Neural progenitor cell (in vitro differentiated cells): ENCODE measurements around the gene DGCR6L. TPM values are rescaled to one million over a fixed set of nuclear protein-coding genes. Genes with fewer than 3 reads are reported as not detected.
"Not testable (repeated sequence)": the region's sequence is repeated elsewhere in the genome, so short reads cannot be mapped to it uniquely, and the experiment has no call there.

Experiments
- DNase-seq: peaks from one replicate; pipeline ENCODE4 v3.0.0-alpha.2; 2016; ENCODE audit warnings: low spot score
- H2AFZ ChIP-seq: fragments of 200-600 bp; sonication (generic); replicated peaks from 2 replicates; pipeline ENCODE4 v1.6.1; 2016; ENCODE audit warnings: antibody characterized with exemption
- H3F3A ChIP-seq: fragments of 200-600 bp; sonication (generic); 2 replicates; pipeline ENCODE4 v1.6.1; 2016; ENCODE audit warnings: antibody characterized with exemption, low read depth
- H3K27ac ChIP-seq: fragments of 200-600 bp; sonication (generic); 2 replicates; pipeline ENCODE4 v1.5.1; 2016; ENCODE audit warnings: mild to moderate bottlenecking
- H3K27me3 ChIP-seq: fragments of 200-600 bp; sonication (generic); 2 replicates; pipeline ENCODE4 v1.6.1; 2016; ENCODE audit warnings: mild to moderate bottlenecking, moderate library complexity
- H3K36me3 ChIP-seq: fragments of 200-600 bp; sonication (generic); 2 replicates; pipeline ENCODE4 v1.5.1; 2016
- H3K4me1 ChIP-seq: fragments of 200-600 bp; sonication (generic); 2 replicates; pipeline ENCODE4 v1.6.1; 2016; ENCODE audit warnings: mixed run types
- H3K4me2 ChIP-seq: fragments of 200-600 bp; sonication (generic); 2 replicates; pipeline ENCODE4 v1.6.1; 2016
- H3K4me3 ChIP-seq: fragments of 200-600 bp; sonication (generic); 2 replicates; pipeline ENCODE4 v1.5.1; 2016
- H3K79me2 ChIP-seq: fragments of 200-600 bp; sonication (generic); 2 replicates; pipeline ENCODE4 v1.6.1; 2016; ENCODE audit warnings: low read depth
- H3K9ac ChIP-seq: fragments of 200-600 bp; sonication (generic); 2 replicates; pipeline ENCODE4 v1.6.1; 2016
- H3K9me3 ChIP-seq: fragments of 200-600 bp; sonication (generic); 2 replicates; pipeline ENCODE4 v1.5.1; 2016; ENCODE audit warnings: low read depth
- H4K20me1 ChIP-seq: fragments of 200-600 bp; sonication (generic); 2 replicates; pipeline ENCODE4 v1.6.1; 2016; ENCODE audit warnings: low read depth
- H3K27ac Mint-ChIP-seq: 3 replicates; pipeline ENCODE4 v1.8.0; 2021; ENCODE audit warnings: mixed read lengths
- H3K27me3 Mint-ChIP-seq: 2 replicates; pipeline ENCODE4 v1.8.0; 2022; ENCODE audit warnings: low read depth, mild to moderate bottlenecking, inconsistent platforms, moderate library complexity, mixed read lengths; ENCODE audit not compliant: insufficient read depth
- H3K36me3 Mint-ChIP-seq: 3 replicates; pipeline ENCODE4 v1.8.0; 2021; ENCODE audit warnings: mixed read lengths
- H3K4me1 Mint-ChIP-seq: 3 replicates; pipeline ENCODE4 v1.8.0; 2021; ENCODE audit warnings: mixed read lengths
- H3K4me3 Mint-ChIP-seq: 3 replicates; pipeline ENCODE4 v1.8.0; 2021; ENCODE audit warnings: mild to moderate bottlenecking, moderate library complexity, mixed read lengths
- H3K9me3 Mint-ChIP-seq: 3 replicates; pipeline ENCODE4 v1.8.0; 2020; ENCODE audit warnings: mixed read lengths
- EZH2 ChIP-seq: fragments of 200-600 bp; sonication (generic); IDR thresholded peaks from 2 replicates; pipeline ENCODE4 v1.6.1; 2017; ENCODE audit warnings: antibody characterized with exemption, mild to moderate bottlenecking, moderate library complexity
- EZH2phosphoT487 ChIP-seq: fragments of 200-600 bp; sonication (generic); IDR thresholded peaks from 2 replicates; pipeline ENCODE4 v1.6.1; 2017; ENCODE audit warnings: antibody characterized with exemption
- total RNA-seq: library from RNA; depleted of rRNA; stranded (reverse); fragments of >200 nt; gene quantifications from 2 replicates; pipeline ENCODE4 v1.2.3, GENCODE V29; 2015; ENCODE audit warnings: low replicate concordance
- TF ChIP-seq, protein P1 (sequence below): fragments of 200-600 bp; sonication (generic); IDR thresholded peaks from 2 replicates; pipeline ENCODE4 v1.5.1; 2017; ENCODE audit warnings: antibody characterized with exemption, mild to moderate bottlenecking

DGCR6L gene
- total RNA-seq = 22.3 and 59.2 TPM in 2 replicates

DNA sequence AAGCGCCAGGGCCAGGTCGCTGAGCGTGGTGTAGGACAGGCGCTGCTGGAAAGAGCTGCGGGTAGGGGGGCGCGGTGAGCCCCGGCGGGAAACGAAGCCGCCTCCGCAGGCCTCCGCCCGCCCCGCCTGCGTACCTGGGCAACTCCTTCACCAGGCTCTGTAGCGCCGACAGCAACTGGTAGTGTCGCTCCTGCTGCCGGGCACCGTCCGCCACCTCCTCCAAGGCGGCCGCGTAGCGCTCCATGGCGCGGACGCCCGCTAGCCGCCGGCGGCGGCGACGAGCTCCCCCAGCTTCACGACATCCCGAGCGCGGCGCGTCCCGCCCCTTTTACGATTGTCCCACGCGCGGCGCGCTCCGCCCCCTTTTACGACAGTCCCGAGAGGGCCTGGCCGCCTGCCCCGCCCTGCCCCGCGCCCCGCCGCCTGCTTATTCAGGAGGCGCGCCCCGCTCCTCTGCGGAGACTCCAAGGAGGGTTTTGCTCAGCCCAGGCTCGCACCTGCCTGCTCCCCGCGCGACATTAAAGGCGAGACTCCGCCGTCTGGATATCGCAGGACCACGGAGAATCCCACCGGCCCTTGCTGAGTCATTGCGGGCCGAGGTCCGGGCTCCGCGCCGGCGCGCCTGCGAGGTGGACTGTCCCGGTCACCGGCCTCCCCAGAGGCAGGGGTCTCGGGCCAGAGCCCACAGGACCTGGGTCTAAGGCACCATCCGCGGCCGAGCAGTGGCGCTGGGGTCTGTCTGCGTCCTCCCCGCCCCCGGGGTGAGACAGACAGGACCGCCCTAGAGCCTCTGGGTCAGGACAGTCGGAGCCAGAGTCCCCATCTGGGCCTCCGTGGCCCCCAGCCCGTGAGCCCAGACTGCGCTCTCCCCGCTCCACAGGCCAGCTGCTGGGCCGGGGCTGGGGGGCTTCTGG is at the start of gene DGCR6L:
Gene DGCR6L, minus strand, starts transcription at position 316 of the 914 bp plus-strand sequence. Its CDS starts 72 bp downstream, at position 244.
- peak within 1 kb of the TSS; percentile 95 for H3K4me3 Mint-ChIP-seq
- peak within 1 kb of the TSS; percentile 56 for H3K9ac ChIP-seq
- H4K20me1 ChIP-seq = peaks cover 44% of the 10 kb centered on the region
- H3K4me2 ChIP-seq = peak within 1 kb of the TSS; percentile 90
- H3K9me3 ChIP-seq = no peaks in the 10 kb centered on the region
- H3K4me1 ChIP-seq = peaks cover 12% of the 10 kb centered on the region
- H3K27ac ChIP-seq = no peak within 1 kb of the TSS
- H3K4me3 ChIP-seq = peak within 1 kb of the TSS; percentile 91
- peaks cover 41% of the 10 kb centered on the region for H3K4me1 Mint-ChIP-seq
- H3F3A ChIP-seq = peaks cover 15% of the 10 kb centered on the region
- H3K36me3 Mint-ChIP-seq = peaks cover 1% of the 10 kb centered on the region
- H3K79me2 ChIP-seq = peaks cover 25% of the 10 kb centered on the region
- H3K9me3 Mint-ChIP-seq = peaks cover 1% of the 10 kb centered on the region
- DNase-seq = peak; percentile 98
- H3K27me3 ChIP-seq = no peaks in the 10 kb centered on the region
- TF ChIP-seq EZH2 (no peak), EZH2phosphoT487 (no peak)
- TF ChIP-seq, protein P1, sequence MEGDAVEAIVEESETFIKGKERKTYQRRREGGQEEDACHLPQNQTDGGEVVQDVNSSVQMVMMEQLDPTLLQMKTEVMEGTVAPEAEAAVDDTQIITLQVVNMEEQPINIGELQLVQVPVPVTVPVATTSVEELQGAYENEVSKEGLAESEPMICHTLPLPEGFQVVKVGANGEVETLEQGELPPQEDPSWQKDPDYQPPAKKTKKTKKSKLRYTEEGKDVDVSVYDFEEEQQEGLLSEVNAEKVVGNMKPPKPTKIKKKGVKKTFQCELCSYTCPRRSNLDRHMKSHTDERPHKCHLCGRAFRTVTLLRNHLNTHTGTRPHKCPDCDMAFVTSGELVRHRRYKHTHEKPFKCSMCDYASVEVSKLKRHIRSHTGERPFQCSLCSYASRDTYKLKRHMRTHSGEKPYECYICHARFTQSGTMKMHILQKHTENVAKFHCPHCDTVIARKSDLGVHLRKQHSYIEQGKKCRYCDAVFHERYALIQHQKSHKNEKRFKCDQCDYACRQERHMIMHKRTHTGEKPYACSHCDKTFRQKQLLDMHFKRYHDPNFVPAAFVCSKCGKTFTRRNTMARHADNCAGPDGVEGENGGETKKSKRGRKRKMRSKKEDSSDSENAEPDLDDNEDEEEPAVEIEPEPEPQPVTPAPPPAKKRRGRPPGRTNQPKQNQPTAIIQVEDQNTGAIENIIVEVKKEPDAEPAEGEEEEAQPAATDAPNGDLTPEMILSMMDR = no peak
- H2AFZ ChIP-seq = peak within 1 kb of the TSS; percentile 99
- no peaks in the 10 kb centered on the region for H3K36me3 ChIP-seq
- H3K27ac Mint-ChIP-seq = peak within 1 kb of the TSS; percentile 21
- peaks cover 2% of the 10 kb centered on the region for H3K27me3 Mint-ChIP-seq

DNA sequence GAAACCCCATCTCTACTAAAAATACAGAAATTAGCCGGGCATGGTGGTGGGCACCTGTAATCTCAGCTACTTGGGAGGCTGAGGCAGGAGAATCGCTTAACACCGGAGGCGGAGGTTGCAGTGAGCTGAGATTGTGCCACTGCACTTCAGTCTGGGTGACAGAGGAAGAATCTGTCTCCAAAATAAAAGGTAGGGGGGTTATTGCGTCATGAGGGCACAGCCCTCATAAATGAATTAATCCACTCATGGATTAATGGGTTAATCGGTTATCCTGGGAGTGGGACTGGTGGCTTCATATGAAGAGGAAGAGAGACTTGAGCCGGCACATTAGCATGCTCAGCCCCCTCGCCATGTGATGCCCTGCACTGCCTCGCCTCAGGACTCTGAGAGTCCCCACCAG is 49.0 kb upstream of the DGCR6L start:
- H3K27ac Mint-ChIP-seq, H3K4me1 Mint-ChIP-seq, H3K9me3 ChIP-seq, H4K20me1 ChIP-seq, H3K79me2 ChIP-seq, H3F3A ChIP-seq, DNase-seq, H3K4me3 ChIP-seq, H2AFZ ChIP-seq, H3K4me1 ChIP-seq, H3K27ac ChIP-seq, H3K4me2 ChIP-seq, H3K36me3 Mint-ChIP-seq, H3K9ac ChIP-seq, H3K4me3 Mint-ChIP-seq, H3K27me3 Mint-ChIP-seq, H3K36me3 ChIP-seq: not testable (repeated sequence)
- peaks cover 11% of the 10 kb centered on the region for H3K9me3 Mint-ChIP-seq
- peaks cover 15% of the 10 kb centered on the region for H3K27me3 ChIP-seq

DNA sequence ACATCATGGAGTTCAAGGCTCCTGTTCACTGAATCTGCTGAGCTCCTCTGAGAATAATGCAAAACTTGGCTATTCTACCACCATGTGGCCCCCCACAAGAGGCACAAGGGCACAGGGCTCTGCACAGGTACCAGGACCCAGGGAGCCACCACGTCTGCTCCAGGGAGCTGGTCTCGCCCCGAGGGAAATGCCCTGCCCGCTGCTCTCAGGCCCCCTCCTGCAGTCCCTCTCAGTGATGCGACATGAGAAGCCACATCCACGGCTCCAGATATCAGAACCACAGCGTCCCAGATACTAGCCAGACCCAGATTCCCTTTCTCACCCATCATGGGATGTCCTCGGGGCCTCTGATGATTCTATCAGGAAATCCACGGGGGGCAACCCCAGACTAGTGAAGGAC is 47.0 kb upstream of the DGCR6L start:
- not testable (repeated sequence) for H3K4me3 Mint-ChIP-seq, H3K9me3 ChIP-seq, H3F3A ChIP-seq, H3K27ac Mint-ChIP-seq, H3K27ac ChIP-seq, H2AFZ ChIP-seq, H3K9me3 Mint-ChIP-seq, H3K79me2 ChIP-seq, H3K4me3 ChIP-seq, H3K4me1 Mint-ChIP-seq, H3K9ac ChIP-seq, H3K4me1 ChIP-seq, H3K27me3 ChIP-seq, DNase-seq, H3K36me3 Mint-ChIP-seq, H3K27me3 Mint-ChIP-seq, H3K4me2 ChIP-seq, H4K20me1 ChIP-seq, H3K36me3 ChIP-seq

DNA sequence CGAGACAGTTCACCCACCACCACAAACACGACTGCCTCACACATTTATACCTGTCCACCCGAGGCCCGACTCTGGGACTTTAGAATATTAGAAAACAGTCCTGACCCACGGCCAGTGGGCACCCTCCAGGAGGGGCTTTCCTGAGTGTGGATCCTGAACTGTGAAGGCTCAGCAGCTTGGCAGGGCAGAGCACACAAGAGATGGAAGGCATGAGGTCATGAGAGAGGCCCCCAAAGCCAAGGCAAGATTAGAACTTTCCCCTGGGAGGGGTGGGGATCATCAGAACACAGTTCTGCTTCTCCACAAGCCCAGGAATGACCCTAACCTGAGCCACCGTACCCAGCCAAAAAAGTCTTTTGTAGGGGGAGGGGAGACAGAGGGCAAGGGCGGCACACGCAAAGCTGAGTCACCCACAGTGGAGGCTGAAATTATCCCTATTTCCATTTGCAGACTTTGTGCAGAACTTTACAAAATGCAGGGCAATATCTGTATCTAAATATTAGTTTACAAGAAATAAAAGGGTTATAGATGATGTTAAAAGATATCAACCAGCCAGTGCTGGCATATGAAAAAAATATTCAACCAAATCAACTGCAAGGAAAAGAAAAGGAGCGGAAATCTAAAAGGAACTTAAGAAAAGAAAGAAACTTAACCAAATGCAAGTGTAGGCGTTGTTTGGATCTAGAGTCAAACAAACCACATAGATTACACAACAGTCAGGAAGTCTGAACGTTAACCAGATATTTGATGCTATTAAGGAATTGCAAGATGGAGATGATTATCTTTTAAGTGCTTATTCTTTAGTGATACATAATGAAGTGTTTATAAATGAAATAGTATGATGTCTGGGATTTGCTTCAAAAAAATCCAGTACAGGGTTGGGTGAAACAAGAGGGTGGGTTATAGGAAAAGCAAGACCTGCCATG is 44.7 kb upstream of the DGCR6L start:
- H3F3A ChIP-seq, H3K27ac Mint-ChIP-seq: not testable (repeated sequence)

DNA sequence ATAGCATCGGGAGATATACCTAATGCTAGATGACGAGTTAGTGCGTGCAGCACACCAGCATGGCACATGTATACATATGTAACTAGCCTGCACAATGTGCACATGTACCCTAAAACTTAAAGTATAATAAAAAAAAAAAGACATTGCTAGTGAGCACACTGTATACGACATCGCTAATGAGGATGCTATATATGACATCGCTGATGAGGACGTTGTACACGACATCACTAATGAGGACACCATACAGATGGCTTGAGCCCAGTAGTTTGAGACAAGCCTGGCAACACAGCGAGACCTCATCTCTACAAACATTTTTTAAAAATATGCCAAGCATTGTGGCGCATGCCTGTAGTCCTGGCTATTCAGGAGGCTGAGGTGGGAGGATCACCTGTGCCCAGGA is 42.5 kb upstream of the DGCR6L start:
- not testable (repeated sequence) for H3K9me3 Mint-ChIP-seq, H3K4me1 ChIP-seq, H3K4me1 Mint-ChIP-seq, H3F3A ChIP-seq, H2AFZ ChIP-seq, H3K27ac ChIP-seq, H3K36me3 ChIP-seq, H3K27me3 ChIP-seq, H3K4me3 ChIP-seq, H3K4me3 Mint-ChIP-seq, DNase-seq, H3K9me3 ChIP-seq, H3K4me2 ChIP-seq, H3K36me3 Mint-ChIP-seq, H3K9ac ChIP-seq, H3K79me2 ChIP-seq, H3K27me3 Mint-ChIP-seq, H4K20me1 ChIP-seq, H3K27ac Mint-ChIP-seq

More for the DNA sequence above, 44.7 kb upstream of the DGCR6L start:
- H3K9ac ChIP-seq, H3K36me3 ChIP-seq, H3K9me3 ChIP-seq, H3K9me3 Mint-ChIP-seq, H3K4me2 ChIP-seq, H3K4me3 ChIP-seq, H3K36me3 Mint-ChIP-seq, H3K27me3 Mint-ChIP-seq, H3K27ac ChIP-seq, DNase-seq, H3K27me3 ChIP-seq, H3K4me3 Mint-ChIP-seq, H3K4me1 ChIP-seq, H2AFZ ChIP-seq, H4K20me1 ChIP-seq, H3K4me1 Mint-ChIP-seq, H3K79me2 ChIP-seq: not testable (repeated sequence)

DNA sequence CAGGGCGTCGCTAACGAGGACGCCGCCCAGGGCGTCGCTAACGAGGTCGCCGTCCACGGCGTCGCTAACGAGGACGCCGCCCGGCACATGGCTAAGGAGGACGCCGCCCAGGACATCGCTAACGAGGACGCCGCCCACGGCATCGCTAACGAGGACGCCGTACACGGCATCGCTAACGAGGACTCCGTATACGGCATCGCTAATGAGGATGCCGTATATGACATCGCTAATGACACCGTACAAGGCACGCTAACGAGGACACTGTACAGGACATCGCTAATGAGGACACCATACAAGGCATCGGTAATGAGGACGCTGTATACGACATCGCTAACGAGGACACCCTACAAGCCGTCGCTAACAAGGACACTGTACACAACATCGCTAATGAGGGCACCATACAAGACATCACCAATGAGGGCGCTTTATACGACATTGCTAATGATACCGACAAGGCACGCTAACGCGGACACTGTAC is 41.9 kb upstream of the DGCR6L start:
- H3K36me3 Mint-ChIP-seq, H2AFZ ChIP-seq, H3K27ac ChIP-seq, H3K4me3 Mint-ChIP-seq, DNase-seq, H3K9me3 Mint-ChIP-seq, H3K36me3 ChIP-seq, H3K4me1 Mint-ChIP-seq, H3K9me3 ChIP-seq, H3K27me3 Mint-ChIP-seq, H3K4me2 ChIP-seq, H4K20me1 ChIP-seq, H3K9ac ChIP-seq, H3K4me1 ChIP-seq, H3K27ac Mint-ChIP-seq, H3K4me3 ChIP-seq, H3K27me3 ChIP-seq, H3F3A ChIP-seq, H3K79me2 ChIP-seq: not testable (repeated sequence)
